Measurements from ENCODE around the gene DOK7. TPM values are rescaled to one million over a fixed set of nuclear protein-coding genes. Genes with fewer than 3 reads are reported as not detected.

DOK7 gene
- total and polyA plus RNA-seq, 4 donors, result 0.13 to 0.84 (median 0.46) TPM

GRCh38 chr4:3468154-3468553 lies 5.0 kb downstream of the DOK7 start (continued):
- TF ChIP-seq TAF1 (conservative IDR thresholded peaks at IDR 0.05), result no peak
- no peak for TF ChIP-seq MAX (IDR thresholded peaks at IDR 0.05)
- no peak for TF ChIP-seq JUND (IDR thresholded peaks at IDR 0.05)
- TF ChIP-seq HNF4G (IDR thresholded peaks at IDR 0.05), result no peak
- TF ChIP-seq GABPA (IDR thresholded peaks at IDR 0.05 in 1 of 2, conservative IDR thresholded peaks at IDR 0.05 in 1 of 2), result no peak
- TF ChIP-seq SP1 (IDR thresholded peaks at IDR 0.05), result no peak
- no peak for TF ChIP-seq NR2F2 (IDR thresholded peaks at IDR 0.05)
- TF ChIP-seq ZBTB33 (IDR thresholded peaks at IDR 0.05), result no peak
- TF ChIP-seq FOXA1 (IDR thresholded peaks at IDR 0.05), result no peak
- TF ChIP-seq FOXA2 (IDR thresholded peaks at IDR 0.05), result no peak
- no peak for TF ChIP-seq RAD21 (IDR thresholded peaks at IDR 0.05)

- WGBS, result 97% methylated on average over 11 of the region's 11 CpGs
- H3K27me3 ChIP-seq (ENCODE audit: control insufficient read depth in 4 of 4, insufficient read depth in 4 of 4, low read length in 3 of 4), result no peaks in the 10 kb centered on the region
- H3K4me3 ChIP-seq (ENCODE audit: low read depth in 1 of 3, low read length in 3 of 3), result no peak overlapping the region
- no peak overlapping the region for H3K9ac ChIP-seq (ENCODE audit: low read depth in 1 of 2, low read length in 2 of 2)
- H3K27ac ChIP-seq (ENCODE audit: low read depth in 1 of 2, low read length in 2 of 2), result no peak overlapping the region
- DNase-seq (ENCODE audit: low spot score), result no peak
- H3K36me3 ChIP-seq (ENCODE audit: control insufficient read depth in 4 of 4, insufficient read depth in 3 of 4, low read depth in 1 of 4, low read length in 3 of 4), result no peaks in the 10 kb centered on the region
- TF ChIP-seq ZBTB33 (IDR thresholded peaks at IDR 0.05), result no peak
- no peak for TF ChIP-seq MAX (IDR thresholded peaks at IDR 0.05)
- TF ChIP-seq HNF4A (conservative IDR thresholded peaks at IDR 0.05), result no peak
- TF ChIP-seq YY1 (IDR thresholded peaks at IDR 0.05), result no peak
- TF ChIP-seq REST (IDR thresholded peaks at IDR 0.05), result no peak
- no peak for TF ChIP-seq EGR1 (IDR thresholded peaks at IDR 0.05; ENCODE audit: low read depth in 2 of 2)
- no peak for TF ChIP-seq TAF1 (conservative IDR thresholded peaks at IDR 0.05)
- TF ChIP-seq GABPA (IDR thresholded peaks at IDR 0.05 in 1 of 2, conservative IDR thresholded peaks at IDR 0.05 in 1 of 2), result no peak
- no peak for TF ChIP-seq NR2F2 (IDR thresholded peaks at IDR 0.05)
- TF ChIP-seq ATF3 (IDR thresholded peaks at IDR 0.05), result no peak
- no peak for TF ChIP-seq RXRA (IDR thresholded peaks at IDR 0.05)
- no peak for TF ChIP-seq CTCF (IDR thresholded peaks at IDR 0.05; ENCODE audit: low read depth, low read length, missing input control)
- TF ChIP-seq SP1 (IDR thresholded peaks at IDR 0.05), result no peak
- H3K9me3 ChIP-seq (ENCODE audit: control insufficient read depth in 4 of 4, low read length in 3 of 4), result no peaks in the 10 kb centered on the region
- H3K4me1 ChIP-seq (ENCODE audit: control insufficient read depth in 4 of 4, insufficient read depth in 4 of 4, low read length in 3 of 4), result peaks cover 0 to 3% (median under 1%) of the 10 kb centered on the region in 4 donors
These were observed 5.7 kb downstream of the DOK7 start for GRCh38 chr4:3468804-3469203.
